Left kidney (tissue), 2 donors: ENCODE results near the gene ANKRD31. TPM values are rescaled to one million over a fixed set of nuclear protein-coding genes. Genes with fewer than 3 reads are reported as not detected.

ENCODE experiments used
- DNase-seq: peaks from one replicate; pipeline ENCODE4 v3.0.0-alpha.2; 2013
- polyA plus RNA-seq: library from polyadenylated mRNA; unstranded; fragments of 120-200 nt; gene quantifications from one replicate; pipeline ENCODE4 v1.2.1, GENCODE V29; 2013; ENCODE audit not compliant: insufficient read length

The ANKRD31 gene
- polyA plus RNA-seq, 1 donor: 0.86 TPM

GRCh38 chr5:75034137-75034739 lies 202.4 kb downstream of the ANKRD31 start:
- DNase-seq: no peak

GRCh38 chr5:75031366-75031765 lies 205.3 kb downstream of the ANKRD31 start:
- no peak for DNase-seq

GRCh38 chr5:75028090-75028489 lies 208.6 kb downstream of the ANKRD31 start:
- no peak for DNase-seq

- no peak for DNase-seq
Measured at GRCh38 chr5:75023368-75024159, 213.1 kb downstream of the ANKRD31 start.

- no peak for DNase-seq
Measured at GRCh38 chr5:75021800-75022199, 214.9 kb downstream of the ANKRD31 start.

- DNase-seq: no peak
Measured at GRCh38 chr5:75021219-75021618, 215.5 kb downstream of the ANKRD31 start.

GRCh38 chr5:75020016-75020656 lies 216.5 kb downstream of the ANKRD31 start:
- no peak for DNase-seq

GRCh38 chr5:75018805-75019587 lies 217.7 kb downstream of the ANKRD31 start:
- no peak for DNase-seq

Other genes starting within 250 kb of the ANKRD31 start
- gene GCNT4, start 184.3 kb downstream of the ANKRD31 start, polyA plus RNA-seq: 18.3 TPM
- gene HMGCR, start 100.3 kb upstream of the ANKRD31 start, polyA plus RNA-seq: 82.8 TPM